Bone marrow (tissue), 2 donors: ENCODE results near the gene IL6R.

Experiments used
- DNase-seq, 2 donors: peaks; one replicate each; lab custom pipeline; 2025; lab: John Stamatoyannopoulos, UW

IL6R gene

DNA sequence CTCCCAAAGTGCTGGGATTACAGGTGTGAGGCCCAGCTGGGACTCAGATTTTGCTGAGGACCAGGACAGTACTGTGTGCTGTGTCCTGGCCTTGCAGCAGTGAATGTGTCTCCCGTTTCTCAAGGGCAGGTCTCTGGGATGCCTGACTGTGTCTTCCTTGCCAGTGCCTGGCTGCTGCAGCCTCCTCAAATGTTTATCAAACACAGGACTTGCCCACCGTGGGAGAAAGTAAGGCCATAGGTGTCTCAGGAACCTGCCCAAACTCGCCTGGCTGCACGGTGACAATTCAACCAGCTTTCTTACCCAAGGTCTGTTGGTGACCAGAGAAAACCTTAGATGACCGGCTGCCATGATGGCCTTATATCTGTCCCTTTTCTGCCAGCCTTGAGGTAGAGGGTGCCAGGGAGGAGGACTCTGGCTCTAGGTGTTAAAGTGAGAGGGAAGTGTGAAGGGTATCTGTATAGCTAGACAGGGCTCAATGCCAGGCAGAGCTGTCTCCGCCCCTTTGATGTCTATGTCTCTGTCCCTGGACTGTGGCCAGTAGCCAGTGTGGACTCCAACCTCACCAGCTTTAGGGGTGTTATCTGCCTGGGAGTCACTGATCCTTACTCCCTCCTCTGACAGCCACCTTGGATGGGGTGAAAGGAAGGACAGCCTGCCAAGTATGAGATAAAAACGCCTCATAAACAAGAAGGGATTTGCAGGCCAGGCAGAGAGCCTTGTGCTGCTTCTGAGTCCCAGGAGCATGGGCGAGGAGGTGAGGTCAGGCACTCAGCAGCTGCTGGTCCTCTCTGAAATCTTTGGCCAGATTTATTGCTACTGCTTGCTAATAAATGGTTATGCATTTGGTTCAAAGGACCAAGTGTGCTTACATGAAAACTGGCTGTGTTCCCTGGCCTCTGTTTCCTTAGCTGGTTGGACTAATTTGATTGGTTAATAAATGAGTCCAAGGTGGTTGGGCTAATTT, 22.3 kb downstream of the IL6R start:
- no peak for DNase-seq

DNA sequence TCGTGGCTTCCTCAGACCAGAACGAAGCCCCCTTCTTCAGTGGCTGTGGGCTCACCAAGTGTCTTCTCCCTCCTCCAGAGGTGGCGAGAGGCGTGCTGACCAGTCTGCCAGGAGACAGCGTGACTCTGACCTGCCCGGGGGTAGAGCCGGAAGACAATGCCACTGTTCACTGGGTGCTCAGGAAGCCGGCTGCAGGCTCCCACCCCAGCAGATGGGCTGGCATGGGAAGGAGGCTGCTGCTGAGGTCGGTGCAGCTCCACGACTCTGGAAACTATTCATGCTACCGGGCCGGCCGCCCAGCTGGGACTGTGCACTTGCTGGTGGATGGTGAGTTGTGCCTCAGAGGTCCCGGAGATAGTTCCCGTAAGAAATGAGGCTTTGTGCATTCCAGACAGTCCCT, 24.0 kb downstream of the IL6R start:
- DNase-seq: no peak

GRCh38 chr1:154429841-154430611, 24.9 kb downstream of the IL6R start:
- no peak for DNase-seq

DNA sequence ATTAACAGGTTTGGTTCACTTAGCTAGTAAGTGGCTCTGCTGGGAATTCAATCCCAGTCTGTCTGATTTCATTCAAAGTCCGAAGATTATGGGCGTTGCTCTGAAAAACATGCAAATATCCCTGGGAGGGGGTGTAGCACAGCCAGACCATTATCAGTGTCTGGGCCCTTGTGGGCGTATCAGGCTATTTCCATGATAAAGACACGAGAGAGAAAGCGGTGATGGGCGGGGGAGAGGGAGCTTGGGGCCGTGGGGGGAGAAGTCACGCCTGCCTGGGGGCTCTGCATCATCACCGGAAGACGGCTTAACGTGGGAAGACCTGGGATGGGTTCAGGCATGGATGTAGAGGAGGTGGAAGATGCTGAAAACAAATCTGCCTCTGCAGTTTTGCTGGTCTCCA, 25.8 kb downstream of the IL6R start:
- no peak for DNase-seq

DNA sequence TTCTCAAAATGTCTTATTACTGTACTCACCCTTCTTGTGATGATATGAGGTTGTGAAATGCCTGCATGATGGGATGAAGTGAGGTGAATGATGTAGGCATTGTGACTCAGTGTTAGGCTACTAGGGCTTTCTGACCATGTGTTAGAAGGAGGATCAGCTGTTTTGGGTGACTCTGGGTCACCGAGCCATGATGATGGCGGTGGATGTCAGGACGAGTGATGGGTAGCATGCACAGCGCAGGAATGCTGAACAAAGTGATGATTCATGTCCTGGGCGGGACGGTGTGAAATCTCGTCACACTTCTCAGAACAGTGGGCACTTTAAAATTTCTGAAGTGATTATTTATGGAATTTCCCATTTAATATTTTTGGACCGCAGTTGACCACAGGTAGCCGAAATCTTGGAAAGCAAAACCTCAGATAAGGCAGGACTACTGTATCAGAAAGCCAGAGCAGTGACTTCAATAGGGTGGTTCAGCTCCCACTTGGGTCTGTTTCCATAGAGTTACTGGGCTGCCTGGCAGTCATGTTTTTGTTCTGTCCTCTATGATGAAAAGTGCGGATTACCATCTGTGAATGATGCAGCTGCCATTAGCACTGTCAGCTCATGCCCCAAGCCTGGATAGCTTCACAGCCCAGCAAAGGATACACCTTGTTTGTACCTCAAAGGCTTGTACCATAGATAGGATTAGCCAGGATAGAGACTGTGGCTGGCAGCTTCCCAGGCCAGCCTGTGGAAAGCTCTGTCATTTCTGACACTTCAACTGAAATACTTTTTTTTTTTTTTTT, 26.6 kb downstream of the IL6R start:
- DNase-seq: peak in 1 of 2 donors; percentile 27

DNA sequence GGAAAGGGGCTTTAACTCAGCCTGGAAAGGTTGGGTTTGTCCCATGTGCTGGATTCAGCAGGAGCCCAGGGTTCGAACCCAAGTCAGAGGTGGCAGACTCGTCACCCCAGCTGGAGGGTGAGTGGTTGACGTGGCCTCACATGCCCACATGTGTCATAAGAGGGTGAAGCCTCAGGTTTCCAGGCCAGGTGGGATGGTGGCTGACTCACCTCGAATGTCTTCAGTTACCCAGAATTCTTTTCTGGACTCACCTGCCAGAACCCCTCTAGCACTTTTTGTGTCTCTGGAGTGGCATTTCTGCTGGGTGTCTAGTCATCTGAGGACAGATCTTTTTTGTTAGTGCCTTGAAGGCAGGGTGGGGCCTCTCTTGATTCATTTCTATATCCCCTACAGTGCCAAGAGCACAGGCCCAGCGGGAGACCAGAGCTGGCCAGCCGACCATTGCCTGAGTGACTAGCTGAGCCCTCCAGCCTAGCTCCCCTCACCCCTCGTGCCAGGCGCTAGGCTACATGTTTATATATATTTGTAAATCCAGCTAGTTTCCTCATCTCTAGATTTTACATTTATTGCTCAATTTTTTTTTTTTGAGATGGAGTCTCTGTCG, 28.1 kb downstream of the IL6R start:
- DNase-seq: no peak

DNA sequence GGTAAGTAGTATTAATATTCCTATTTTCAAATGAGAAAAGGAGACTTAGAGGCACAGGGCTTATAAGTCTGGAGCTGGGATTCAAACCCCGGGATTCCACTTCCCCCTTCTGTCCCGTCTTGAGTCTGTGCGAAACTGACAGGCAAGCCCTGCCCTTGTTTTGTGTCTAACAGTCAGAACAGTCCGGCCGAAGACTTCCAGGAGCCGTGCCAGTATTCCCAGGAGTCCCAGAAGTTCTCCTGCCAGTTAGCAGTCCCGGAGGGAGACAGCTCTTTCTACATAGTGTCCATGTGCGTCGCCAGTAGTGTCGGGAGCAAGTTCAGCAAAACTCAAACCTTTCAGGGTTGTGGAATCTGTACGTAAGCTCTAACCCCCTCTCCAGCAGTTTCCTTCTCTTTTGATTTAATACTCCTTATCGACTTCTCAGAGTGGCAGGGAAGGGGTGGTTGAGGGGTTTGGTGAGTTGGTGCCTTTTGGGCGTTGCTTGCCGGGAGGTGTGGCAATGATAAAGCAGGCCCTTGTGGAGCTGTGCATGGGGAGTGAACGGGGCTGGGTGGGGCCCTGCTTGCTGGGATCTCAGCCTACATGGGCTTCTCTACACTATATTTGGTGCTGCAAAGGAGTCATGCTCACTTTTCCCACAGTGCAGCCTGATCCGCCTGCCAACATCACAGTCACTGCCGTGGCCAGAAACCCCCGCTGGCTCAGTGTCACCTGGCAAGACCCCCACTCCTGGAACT, 29.4 kb downstream of the IL6R start:
- DNase-seq: no peak

- no peak for DNase-seq
Measured at GRCh38 chr1:154435599-154436200, 30.6 kb downstream of the IL6R start.

DNA sequence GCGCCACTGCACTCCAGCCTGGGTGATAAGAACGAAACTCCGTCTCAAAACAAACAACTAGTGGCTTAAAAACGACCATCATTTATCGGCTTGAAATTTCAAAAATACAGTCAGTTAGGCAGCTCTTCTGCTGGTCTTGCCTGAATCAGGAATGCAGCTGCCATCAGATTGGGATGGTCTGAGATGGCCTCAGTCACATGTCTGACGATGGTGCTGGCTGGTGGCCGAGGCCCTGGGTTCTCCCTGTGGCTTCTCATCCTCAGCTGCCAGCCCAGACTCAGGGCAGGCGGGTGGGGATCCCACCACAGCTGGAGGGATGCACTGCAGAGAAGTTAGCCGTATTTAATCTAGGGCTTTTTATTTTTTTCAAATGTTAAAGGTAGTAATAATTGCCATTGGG, 31.3 kb downstream of the IL6R start:
- DNase-seq: no peak

- DNase-seq: no peak
Measured at GRCh38 chr1:154440036-154440804, 35.1 kb downstream of the IL6R start.

GRCh38 chr1:154441241-154441888, 36.2 kb downstream of the IL6R start:
- DNase-seq: no peak

DNA sequence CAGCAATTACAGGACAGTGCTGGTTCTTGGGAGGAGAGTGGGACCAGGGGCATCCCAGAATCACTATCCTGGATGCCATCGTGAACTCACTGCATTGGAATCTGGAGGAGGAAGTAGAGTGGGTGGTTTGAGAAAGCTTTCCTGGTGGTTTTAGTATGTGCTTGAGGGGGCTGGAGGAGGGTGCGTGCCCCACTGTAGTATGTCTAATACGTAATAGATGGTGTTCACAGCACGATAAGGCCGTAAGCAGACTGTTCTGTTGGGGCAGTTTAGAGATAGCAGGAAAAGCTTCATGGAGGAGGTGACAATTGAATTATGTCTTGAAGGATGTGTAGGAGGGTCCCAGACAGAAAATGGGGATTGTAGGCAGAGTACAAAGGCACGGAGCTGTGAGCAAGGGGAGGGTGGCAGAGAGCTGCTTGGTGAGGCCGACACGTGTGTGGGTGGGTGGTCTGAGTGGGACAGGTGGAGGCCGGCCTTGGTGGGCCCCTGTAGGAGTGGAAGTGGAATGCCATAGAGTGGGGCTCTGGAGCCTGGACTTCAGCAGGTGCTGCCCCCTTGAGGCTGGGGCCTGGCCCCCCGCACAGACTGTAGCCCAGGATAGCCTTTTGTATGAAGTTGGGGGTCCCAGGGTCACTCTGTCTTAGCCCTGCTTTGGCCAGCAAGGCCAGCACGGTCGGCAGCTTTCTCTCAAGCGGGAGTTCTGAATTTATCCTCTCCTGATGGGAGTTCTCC, 37.0 kb downstream of the IL6R start:
- no peak for DNase-seq

- DNase-seq: no peak
Measured at GRCh38 chr1:154443274-154444013, 38.3 kb downstream of the IL6R start.

- no peak for DNase-seq
Measured at GRCh38 chr1:154445040-154445472, 39.9 kb downstream of the IL6R start.

- no peak for DNase-seq
Measured at GRCh38 chr1:154446292-154446691, 41.1 kb downstream of the IL6R start.

GRCh38 chr1:154446789-154447188, 41.6 kb downstream of the IL6R start:
- DNase-seq: no peak

DNA sequence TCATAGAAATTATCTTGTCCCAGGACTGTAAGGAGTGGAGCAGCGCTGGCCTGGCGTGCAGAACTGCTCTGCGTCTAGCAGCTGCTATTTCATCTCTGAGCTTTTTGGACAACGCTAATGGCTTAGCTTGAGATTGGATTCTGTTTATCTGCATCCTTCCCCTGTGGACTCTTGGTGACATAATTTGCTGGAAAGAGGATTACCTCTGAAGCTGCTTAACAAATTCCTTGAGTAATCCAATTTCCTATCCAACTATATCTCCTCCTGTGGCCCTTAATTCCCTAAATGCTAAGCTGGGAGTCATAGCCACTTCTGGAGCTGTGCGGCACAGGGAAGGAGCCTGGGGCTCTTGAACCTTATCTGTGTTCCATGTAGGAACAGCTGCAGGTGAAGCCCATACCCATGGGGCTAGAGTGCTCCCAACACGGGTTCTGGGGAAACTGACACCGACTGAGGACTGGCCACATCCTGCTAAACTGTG, 43.2 kb downstream of the IL6R start:
- DNase-seq: no peak

DNA sequence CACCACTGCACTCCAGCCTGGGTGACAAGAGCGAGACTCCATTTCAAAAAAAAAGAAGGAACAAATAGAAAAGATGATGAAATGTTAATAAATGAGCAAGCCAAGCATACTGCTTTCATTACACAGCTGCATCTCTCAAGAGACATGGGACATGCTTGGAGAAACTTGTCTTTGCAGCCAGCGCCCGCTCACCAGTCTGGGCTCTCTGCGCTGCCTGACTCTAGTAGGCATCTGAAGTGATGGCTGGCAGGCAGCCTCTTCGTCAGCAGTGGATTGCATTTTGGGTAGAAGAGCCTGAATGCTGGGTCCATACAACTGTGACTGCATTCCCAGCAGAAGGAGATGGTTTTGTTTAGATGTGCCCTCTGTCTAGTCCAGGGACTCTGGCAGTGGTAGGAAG, 48.0 kb downstream of the IL6R start:
- no peak for DNase-seq
